ENCODE data around the gene OR51B4.

OR51B4 gene

DNA sequence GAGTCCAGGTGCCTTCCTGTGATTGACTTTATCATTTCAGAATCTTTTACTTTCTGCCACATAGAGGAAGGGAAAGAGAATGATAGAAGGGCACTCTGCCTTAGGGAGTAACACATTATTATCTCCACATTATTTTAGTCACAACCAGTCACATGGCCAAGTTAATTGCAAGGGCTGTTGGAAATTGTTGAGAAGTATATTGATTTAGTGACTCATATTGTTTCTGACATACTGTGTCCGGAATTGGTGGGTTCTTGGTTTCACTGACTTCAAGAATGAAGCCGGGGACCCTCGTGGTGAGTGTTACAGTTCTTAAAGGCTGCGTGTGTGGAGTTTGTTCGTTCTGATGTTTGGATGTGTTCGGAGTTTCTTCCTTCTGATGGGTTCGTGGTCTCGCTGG lies 8.7 kb downstream of the OR51B4 start:
- DNase-seq, result no peak

DNA sequence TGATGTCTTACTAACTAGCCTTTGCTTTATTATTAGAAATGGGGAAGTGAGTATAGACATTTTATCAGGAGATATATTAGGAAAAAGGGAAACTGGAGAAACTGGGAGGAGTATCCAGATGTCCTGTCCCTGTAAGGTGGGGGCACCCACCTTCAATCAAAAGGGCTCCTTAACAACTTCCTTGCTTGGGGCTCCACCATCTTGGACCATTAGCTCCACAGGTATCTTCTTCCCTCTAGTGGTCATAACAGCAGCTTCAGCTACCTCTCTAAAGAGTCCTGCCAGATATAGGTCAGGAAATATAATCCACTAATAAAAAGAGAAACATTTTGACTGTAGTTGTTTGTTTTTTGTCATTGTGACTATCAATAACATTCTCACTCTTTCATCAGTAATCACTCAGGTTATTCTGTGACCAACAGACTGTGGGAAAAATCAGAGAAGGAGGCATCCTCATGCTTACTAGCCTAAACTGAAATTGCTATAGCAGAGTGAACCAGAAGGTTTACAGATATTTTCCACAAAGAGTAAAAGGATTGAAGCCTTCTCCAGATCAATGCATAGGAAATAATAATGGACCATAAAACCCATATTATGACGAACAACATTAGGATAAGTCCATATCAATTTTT lies 10.4 kb downstream of the OR51B4 start:
- peak in 2 of 3 experiments; percentile 1 to 5 for DNase-seq

DNA sequence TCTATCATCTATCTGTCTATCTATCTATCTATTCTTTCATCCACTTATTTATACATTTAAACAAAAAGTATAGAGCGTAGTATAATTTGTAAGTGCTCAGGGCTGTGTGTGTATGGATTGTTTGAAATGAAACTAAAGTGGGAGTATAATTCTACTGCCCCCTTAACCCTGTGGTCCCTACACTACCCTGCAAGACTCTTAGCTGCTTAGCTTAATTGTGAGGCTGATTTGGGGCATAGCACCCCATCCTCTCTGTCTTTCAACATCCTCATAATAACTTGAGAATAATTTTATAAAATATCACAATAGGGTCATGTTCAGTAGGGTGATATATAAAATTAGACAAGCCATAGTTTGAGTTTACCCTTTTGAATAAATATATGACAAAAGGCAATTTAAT lies 11.6 kb downstream of the OR51B4 start:
- DNase-seq, result no peak

DNA sequence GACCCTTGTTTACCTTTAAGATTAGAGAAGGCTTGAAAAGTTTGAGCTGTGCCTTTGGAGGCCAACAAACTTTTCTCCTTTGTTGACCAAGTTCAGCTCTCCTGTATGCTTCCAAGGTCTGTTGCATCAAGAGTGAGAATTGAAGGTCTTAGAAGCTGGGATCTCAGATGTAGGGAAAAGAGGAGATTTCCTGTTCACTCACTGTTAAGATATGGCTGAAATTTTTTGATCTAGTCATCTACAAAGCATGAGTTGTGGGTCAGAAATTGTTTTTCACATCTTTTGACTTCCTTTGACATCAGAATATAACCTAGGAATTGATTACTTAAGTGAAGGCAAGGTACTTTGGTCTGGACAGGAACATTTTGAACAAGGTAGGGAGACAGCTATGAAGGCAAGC lies 12.1 kb downstream of the OR51B4 start:
- no peak for DNase-seq

DNA sequence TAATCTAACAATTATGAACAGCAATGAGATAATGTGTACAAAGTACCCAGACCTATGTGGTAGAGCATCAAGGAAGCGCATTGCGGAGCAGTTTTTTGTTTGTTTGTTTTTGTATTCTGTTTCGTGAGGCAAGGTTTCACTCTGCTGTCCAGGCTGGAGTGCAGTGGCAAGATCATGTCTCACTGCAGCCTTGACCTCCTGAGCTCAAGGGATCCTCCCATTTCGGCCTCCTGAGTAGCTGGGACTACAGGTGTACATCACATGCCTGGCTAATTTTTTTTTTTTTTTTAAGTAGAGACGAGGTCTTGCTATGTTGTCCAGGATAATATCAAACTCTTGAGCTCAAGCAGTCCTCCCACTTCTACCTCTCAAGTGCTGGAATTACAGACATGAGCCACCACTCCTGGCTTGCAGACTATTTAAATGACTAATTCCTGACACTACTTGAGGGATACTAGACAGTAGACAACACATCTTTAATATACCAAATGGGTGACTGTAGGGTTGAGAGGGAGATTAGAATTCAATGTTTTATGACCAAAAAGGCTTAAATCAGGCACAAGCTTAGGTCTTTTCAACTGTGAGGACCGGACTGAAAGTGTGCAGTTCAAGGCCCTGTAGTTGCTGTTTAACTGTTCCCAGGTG lies 12.7 kb downstream of the OR51B4 start:
- no peak for DNase-seq

DNA sequence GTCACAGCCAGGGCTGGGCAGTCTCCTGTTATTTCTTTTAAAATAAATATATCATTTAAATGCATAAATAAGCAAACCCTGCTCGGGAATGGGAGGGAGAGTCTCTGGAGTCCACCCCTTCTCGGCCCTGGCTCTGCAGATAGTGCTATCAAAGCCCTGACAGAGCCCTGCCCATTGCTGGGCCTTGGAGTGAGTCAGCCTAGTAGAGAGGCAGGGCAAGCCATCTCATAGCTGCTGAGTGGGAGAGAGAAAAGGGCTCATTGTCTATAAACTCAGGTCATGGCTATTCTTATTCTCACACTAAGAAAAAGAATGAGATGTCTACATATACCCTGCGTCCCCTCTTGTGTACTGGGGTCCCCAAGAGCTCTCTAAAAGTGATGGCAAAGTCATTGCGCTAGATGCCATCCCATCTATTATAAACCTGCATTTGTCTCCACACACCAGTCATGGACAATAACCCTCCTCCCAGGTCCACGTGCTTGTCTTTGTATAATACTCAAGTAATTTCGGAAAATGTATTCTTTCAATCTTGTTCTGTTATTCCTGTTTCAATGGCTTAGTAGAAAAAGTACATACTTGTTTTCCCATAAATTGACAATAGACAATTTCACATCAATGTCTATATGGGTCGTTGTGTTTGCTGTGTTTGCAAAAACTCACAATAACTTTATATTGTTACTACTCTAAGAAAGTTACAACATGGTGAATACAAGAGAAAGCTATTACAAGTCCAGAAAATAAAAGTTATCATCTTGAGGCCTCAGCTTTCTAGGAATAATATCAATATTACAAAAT lies 13.4 kb downstream of the OR51B4 start:
- no peak for DNase-seq

DNA sequence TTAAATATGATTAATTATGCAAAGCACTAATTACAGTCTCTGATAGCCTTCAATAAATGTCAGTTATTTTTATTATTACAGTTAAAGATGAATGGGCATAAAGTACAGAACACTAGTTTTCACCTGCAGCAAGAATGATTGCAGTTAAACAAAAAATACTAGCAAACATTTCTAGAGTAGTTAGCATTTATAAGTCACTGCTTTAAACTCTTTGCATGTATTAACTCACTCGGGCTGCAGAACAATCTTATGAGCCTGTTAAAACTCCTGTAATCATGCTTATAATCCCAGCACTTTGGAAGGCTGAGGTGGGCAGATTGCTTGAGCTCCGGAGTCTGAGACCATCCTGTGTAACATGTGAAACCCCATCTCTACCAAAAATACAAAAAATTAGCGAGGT lies 14.8 kb downstream of the OR51B4 start:
- no peak for DNase-seq

DNA sequence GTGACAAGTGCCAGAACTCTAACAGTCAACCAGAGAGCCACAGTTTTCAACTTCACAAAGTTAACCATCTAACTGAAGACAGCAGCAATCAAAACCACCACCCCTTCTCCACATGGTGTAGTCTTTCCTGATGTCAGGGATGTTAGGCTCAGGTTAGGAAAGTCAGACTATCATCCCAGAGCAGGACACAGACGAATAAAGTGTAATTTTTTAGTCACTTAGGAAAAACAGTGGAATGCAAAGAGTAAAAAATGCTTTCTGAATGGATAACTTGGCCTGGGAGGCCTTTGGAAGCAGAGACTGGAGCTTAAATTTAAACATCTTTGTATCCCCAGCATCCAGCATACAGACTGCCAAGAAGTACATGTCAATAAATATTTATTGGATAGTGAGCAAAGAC lies 15.4 kb downstream of the OR51B4 start:
- no peak for DNase-seq

DNA sequence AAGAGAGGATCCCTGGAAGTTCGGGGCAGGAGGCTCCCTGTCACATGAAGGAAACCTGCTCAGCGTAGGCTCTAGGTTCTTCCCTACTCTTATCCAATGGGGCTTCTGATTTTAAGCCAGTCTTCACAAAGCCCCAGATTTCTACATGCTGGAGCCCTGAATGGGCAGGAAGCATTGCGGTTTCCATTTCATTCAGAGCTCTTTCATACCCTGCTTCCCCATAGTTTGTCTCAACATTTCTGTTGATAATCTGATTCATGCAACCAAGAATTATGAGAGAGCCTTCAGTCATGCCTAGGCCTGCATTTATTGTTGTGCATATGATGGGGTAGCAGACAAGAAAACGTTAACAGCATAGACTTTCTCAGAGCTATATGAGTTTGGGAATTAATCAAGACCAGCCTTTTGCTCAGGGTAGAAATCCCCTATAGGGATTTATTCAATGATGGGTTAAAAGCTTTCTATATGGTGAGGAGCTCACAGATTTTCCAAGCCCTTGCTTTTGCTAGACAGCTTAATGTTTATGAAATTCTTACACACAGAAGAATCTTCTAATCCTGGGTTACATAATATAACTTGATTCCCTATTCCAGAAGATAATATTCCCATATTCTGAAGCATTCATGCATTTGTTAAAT lies 15.9 kb downstream of the OR51B4 start:
- no peak for DNase-seq

DNA sequence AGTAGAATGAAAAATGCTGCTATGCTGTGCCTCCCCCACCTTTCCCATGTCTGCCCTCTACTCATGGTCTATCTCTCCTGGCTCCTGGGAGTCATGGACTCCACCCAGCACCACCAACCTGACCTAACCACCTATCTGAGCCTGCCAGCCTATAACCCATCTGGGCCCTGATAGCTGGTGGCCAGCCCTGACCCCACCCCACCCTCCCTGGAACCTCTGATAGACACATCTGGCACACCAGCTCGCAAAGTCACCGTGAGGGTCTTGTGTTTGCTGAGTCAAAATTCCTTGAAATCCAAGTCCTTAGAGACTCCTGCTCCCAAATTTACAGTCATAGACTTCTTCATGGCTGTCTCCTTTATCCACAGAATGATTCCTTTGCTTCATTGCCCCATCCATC lies 17.1 kb downstream of the OR51B4 start:
- DNase-seq, result no peak

DNA sequence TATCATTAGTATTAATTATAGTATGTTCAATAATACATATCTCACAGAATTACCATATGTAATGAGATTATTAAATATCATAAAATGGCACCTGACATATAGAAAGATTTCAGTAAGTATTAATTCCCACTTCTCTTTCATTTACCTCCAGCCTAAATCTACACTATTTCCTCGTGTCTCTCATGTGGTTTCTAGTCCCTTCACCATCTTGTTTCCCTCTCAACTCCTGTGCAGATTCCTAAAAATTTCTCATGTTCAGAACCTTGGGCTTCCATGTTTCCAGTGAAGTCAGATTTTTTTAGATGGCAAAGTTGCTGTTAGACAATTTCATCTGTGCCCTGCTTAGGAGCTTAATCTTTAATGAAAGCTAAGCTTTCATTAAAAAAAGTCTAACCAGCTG lies 17.9 kb downstream of the OR51B4 start:
- DNase-seq, result no peak

DNA sequence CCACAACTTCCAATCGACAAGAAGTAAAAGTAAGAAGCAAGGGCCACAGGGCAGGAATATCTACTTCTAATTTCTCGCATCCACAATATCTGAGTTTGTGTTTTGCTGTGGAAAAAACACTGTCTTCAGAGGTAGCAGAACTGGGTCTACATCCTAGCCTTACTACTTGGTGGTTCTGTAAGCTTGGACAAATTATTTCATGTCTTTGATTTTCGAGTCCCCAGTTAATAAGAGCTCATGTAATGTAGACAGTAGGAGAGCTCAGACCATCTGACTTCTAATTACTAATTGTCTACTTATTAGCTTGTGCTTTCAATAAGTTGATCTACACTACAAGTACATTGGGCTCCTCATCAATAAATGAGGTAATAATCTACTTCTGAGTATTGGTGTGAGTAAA lies 18.7 kb downstream of the OR51B4 start:
- DNase-seq, result no peak

DNA sequence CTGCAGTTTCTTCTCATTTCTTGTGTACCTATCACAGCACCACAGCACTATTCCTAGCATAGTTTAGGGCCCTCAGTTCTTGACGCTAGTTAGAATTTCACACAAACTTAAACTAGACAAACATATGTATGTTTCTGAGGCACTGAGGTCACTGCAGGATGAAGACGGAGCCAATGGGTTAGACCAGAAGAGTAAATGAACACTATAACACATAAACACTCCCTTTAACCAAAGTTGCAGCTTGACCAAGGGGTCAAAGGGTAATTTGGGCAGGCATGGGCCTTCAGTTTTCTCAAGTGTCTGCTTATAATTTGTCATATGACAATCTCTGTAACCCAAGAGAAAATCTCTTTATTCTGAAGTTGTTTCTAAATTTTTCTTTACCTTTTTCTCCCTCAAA lies 19.1 kb downstream of the OR51B4 start:
- DNase-seq, result no peak

DNA sequence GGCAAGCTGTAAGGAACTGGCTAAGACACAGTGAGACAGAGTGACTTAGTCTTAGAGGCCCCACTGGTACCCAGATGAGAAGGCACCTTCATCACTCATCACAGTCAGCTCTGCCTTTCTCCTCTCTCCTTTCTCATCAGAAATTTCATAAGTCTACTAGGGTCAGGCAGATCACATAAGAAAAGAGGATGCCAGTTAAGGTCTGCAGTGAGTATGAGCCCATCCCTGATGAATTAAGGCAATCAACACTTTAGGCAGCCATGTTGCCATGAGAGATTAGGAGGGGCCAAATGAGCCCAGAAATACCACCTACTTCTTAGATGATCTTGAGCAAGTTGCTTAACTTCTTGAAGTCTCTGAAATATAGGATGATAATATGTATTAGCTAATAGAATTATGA lies 20.1 kb downstream of the OR51B4 start:
- no peak for DNase-seq

DNA sequence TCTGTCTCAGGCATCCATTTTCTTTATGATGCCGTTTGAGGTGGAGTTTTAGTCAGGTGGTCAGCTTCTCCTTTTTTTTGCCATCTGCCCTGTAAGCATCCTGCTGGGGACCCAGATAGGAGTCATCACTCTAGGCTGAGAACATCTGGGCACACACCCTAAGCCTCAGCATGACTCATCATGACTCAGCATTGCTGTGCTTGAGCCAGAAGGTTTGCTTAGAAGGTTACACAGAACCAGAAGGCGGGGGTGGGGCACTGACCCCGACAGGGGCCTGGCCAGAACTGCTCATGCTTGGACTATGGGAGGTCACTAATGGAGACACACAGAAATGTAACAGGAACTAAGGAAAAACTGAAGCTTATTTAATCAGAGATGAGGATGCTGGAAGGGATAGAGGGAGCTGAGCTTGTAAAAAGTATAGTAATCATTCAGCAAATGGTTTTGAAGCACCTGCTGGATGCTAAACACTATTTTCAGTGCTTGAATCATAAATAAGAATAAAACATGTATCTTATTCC lies 21.1 kb downstream of the OR51B4 start:
- peak in 2 of 3 experiments; percentile 1 to 33 for DNase-seq

DNA sequence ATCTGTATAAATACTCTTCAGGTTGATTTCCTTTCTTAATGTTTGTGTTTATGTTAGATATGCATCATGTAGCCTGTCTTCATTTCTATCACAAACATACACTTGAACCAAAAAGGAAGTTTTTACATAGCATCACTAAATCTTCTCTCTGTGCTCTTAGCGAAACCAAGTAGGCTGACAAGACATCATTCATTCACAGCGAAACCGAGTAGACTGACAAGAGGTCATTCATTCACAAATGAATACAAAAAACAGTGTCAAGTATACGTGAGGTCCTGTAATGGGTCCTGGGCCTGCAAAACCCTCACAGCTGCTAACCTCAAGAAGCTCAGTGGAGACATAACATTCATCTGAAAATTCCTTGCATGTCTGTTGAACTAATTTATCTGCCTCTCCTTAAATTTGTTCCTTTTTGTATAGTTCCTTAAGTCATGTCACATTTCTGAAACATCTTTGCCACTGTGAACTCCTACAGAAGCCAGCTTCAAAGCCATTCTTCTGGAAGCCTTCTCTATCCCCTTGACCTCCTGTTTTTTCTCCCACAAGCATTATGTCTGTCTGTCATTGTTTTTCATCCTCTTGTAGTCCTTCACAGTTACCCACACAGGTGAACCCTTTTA lies 22.2 kb downstream of the OR51B4 start:
- DNase-seq, result no peak

DNA sequence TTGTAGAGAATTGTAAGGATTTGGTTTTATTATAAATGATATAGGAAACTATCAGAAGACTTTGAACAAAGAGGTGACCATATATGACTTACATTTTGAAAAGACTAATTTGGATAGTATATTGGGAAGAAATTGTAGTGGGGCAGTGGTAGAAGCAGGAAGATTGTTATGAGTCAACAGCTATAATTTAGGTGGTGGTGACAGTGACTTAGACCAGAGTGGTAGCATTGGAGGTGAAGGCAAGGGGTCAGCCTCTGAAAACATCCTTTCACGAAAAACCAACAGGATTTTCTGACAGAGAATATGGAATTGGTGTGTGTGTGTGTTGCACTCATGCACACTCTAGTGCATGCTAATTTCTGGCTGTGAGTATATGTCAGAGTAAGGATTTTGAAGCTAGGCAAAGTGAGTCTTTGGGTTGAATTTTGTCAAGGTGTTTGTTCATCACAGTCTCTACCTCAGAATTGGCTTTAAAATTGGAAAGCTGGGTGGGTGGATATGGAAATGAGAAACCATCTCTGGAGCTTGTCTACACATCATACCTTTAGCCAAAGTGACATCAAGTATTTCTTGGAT lies 23.9 kb downstream of the OR51B4 start:
- no peak for DNase-seq

DNA sequence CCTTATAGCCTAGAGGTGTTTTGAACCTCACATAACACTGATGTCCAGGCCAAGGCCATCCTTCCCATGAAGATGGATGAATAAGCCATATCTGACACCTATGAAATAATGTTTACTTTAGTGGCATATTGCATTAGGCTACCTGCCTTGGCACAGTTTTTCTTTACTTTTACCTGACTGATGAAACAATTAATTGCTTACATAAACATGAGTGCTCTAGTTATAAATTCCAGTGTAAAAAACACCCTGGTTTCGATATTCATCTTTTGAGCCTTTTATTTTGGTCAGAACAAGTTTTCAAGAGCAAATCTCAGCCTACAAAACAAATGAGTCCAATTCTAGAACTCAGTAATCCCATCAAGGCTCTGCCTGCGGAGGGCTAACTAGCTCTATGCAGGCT lies 25.0 kb downstream of the OR51B4 start:
- DNase-seq, result no peak

DNA sequence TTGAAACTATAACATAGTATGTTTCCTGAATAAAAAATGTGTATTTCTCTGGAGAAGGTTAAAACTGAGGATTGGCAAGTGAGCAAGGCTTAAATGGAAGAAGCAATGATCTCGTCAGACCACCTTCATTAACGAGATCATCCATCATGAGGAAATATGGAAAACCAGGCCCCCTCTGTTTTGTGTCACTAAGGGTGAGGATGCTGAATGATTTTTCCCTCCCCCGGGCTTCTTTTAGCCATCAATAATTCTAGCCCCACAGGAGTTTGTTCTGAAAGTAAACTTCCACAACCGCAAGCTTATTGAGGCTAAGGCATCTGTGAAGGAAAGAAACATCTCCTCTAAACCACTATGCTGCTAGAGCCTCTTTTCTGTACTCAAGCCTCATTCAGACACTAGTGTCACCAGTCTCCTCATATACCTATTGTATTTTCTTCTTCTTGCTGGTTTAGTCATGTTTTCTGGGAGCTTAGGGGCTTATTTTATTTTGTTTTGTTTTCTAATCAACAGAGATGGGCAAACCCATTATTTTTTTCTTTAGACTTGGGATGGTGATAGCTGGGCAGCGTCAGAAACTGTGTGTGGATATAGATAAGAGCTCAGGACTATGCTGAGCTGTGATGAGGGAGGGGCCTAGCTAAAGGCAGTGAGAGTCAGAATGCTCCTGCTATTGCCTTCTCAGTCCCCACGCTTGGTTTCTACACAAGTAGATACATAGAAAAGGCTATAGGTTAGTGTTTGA lies 26.2 kb downstream of the OR51B4 start:
- DNase-seq, result no peak

DNA sequence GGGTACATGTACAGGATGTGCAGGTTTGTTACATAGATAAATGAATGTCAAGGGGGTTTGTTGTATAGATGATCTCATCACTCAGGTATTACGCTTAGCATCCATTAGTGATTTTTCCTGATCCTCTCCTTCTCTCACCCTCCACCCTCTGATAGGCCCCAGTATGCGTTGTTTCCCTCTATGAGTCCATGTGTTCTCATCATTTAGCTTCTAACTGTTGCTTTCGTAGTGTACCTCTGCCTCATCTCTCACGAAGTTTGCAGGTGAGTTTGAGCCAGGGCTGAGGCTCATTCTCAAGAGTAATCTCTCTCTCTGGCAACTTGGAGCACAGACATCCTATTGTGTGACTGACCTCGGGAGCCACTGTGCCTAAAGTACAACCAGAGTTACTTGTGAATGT lies 27.4 kb downstream of the OR51B4 start:
- DNase-seq, result no peak

DNA sequence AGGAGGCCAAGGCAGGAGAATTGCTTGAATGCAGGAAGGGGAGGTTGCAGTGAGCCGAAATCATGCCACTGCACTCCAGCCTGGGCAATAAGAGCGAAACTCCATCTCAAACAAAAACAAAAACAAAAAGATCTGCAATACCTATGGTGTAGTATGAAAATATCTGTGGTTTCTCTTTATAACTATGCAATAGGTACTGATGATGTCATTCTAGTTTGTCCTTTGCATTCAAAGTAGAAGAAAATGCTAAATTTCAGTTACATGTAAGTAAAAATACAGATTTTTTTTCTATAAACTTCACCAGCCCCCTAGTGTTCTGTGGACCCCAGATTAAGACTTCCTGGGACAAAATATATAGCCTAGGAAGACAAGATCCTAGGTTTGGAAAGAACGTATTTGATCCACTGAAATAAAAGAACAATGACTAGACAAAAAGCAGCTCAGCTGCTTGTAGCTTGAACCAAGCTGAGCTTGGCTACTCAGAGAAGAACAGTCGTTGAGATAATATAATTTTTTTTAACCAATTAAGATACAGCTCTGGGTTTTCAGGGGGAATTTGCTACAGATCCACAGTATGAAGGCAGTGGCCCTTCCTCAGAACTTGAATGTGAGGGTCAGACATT lies 29.2 kb downstream of the OR51B4 start:
- no peak for DNase-seq
